HepG2 (cell line): ENCODE results near the gene UBE2O. TPM values are rescaled to one million over a fixed set of nuclear protein-coding genes. Genes with fewer than 3 reads are reported as not detected.

ENCODE experiments used
- GFI1 ChIP-seq: sonication (generic); formaldehyde crosslinking; IDR thresholded peaks from 2 replicates; pipeline ENCODE4 v1.5.0; 2020; ENCODE audit warnings: missing genetic modification reagents, mild to moderate bottlenecking, borderline replicate concordance
- GMEB1 ChIP-seq: sonication (generic); formaldehyde crosslinking; IDR thresholded peaks from 2 replicates; pipeline ENCODE4 v1.5.1; 2020; ENCODE audit warnings: missing genetic modification reagents, mild to moderate bottlenecking, borderline replicate concordance
- HES4 ChIP-seq: sonication (generic); formaldehyde crosslinking; IDR thresholded peaks from 2 replicates; pipeline ENCODE4 v1.9.0; 2021; ENCODE audit warnings: mild to moderate bottlenecking, missing genetic modification reagents, borderline replicate concordance
- IRF9 ChIP-seq: sonication (generic); formaldehyde crosslinking; IDR thresholded peaks from 2 replicates; pipeline ENCODE4 v1.8.0; 2022; ENCODE audit warnings: missing genetic modification reagents, mild to moderate bottlenecking, borderline replicate concordance
- KDM1A ChIP-seq: IDR thresholded peaks from 2 replicates; pipeline ENCODE4 v1.6.1; 2016; ENCODE audit warnings: missing compliant biosample characterization
- KDM3A ChIP-seq: IDR thresholded peaks from 2 replicates; pipeline ENCODE4 v1.6.1; 2018; ENCODE audit warnings: low read depth, missing compliant biosample characterization
- LCORL ChIP-seq, 2 experiments: fragments of 450-650 bp in 1 of 2; sonication (generic) in 1 of 2; formaldehyde crosslinking in 1 of 2; IDR thresholded peaks; 2 replicates each; pipeline versions ENCODE4 v1.5.0 to v1.6.1; 2017 to 2020; ENCODE audit warnings: antibody characterized with exemption in 1 of 2, missing genetic modification reagents in 1 of 2
- MAZ ChIP-seq, 2 experiments: sonication (generic) in 1 of 2; formaldehyde crosslinking in 1 of 2; IDR thresholded peaks; 2 replicates each; pipeline versions ENCODE4 v1.5.0 to v1.6.1; 2012 to 2020; ENCODE audit warnings: low read depth in 2 of 2, mild to moderate bottlenecking in 2 of 2, borderline replicate concordance in 1 of 2, improper control_type of control experiment in 1 of 2, low read length in 1 of 2, missing genetic modification reagents in 1 of 2, moderate library complexity in 1 of 2
- NFE2L2 ChIP-seq: fragments of 150-350 bp; IDR thresholded peaks from 2 replicates; pipeline ENCODE4 v1.6.1; 2014; ENCODE audit warnings: low read length
- PHF8 ChIP-seq: sonication (generic); formaldehyde crosslinking; IDR thresholded peaks from 2 replicates; pipeline ENCODE4 v1.5.0; 2020; ENCODE audit warnings: missing genetic modification reagents
- RAD21 ChIP-seq: fragments of 450-650 bp; formaldehyde crosslinking; IDR thresholded peaks from 2 replicates; pipeline ENCODE4 v1.5.0; 2020; ENCODE audit warnings: mild to moderate bottlenecking
- REXO4 ChIP-seq: sonication (generic); formaldehyde crosslinking; IDR thresholded peaks from 2 replicates; pipeline ENCODE4 v1.8.0; 2022; ENCODE audit warnings: missing genetic modification reagents, mild to moderate bottlenecking, borderline replicate concordance
- ZGPAT ChIP-seq: IDR thresholded peaks from 2 replicates; pipeline ENCODE4 v1.6.1; 2016; ENCODE audit warnings: mild to moderate bottlenecking
- ZNF512 ChIP-seq: sonication (generic); formaldehyde crosslinking; IDR thresholded peaks from 2 replicates; pipeline ENCODE4 v1.4.0; 2020; ENCODE audit warnings: mild to moderate bottlenecking, missing genetic modification reagents
- ZNF687 ChIP-seq: sonication (generic); formaldehyde crosslinking; IDR thresholded peaks from 2 replicates; pipeline ENCODE4 v1.5.1; 2020; ENCODE audit warnings: mild to moderate bottlenecking, missing genetic modification reagents, moderate library complexity
- polyA plus RNA-seq, 8 experiments: library from polyadenylated mRNA; depleted of rRNA in 3 of 8; stranded (reverse) in 7 of 8; unstranded in 1 of 8; fragments of >200 nt; fragmentation: Illumina TruSeq in 4 of 8; extraction: Trizol in 4 of 8; gene quantifications; 2 replicates each; pipeline versions ENCODE4 v1.2.1 to v1.2.3, GENCODE V29; 2011 to 2016; ENCODE audit warnings: low read depth in 4 of 8, missing spikeins in 1 of 8, mixed read lengths in 1 of 8; ENCODE audit not compliant: insufficient read depth in 1 of 8
- total RNA-seq, 5 experiments: library from RNA; depleted of rRNA; stranded (reverse); fragments of >200 nt; fragmentation: Illumina TruSeq; extraction: Trizol; gene quantifications; 2 replicates each; pipeline ENCODE4 v1.2.3, GENCODE V29; 2016; ENCODE audit warnings: low read depth in 1 of 5

UBE2O gene
- total and polyA plus RNA-seq, 2 of the 13 experiments (the other 11 are each of a cell fraction or from before 2014, with no cell fraction given): 21.5 to 23.5 TPM

- TF ChIP-seq HES4 (CRISPR knock-in tag): no peak
- no peak for TF ChIP-seq IRF9
- TF ChIP-seq GMEB1: 0 out of 2 replicates have a peak, but pooled peaks have one; percentile 46
- no peak for TF ChIP-seq LCORL (IDR thresholded peaks at IDR 0.05)
- peak; percentile 61; the same call in 1 of the 2 replicates for TF ChIP-seq LCORL (CRISPR knock-in tag; IDR thresholded peaks at IDR 0.05)
- no peak for TF ChIP-seq GFI1 (CRISPR knock-in tag)
- TF ChIP-seq REXO4 (CRISPR knock-in tag): no peak
- TF ChIP-seq ZNF512 (CRISPR knock-in tag): no peak
- TF ChIP-seq ZGPAT: no peak
- no peak for TF ChIP-seq NFE2L2
- no peak for TF ChIP-seq PHF8
- TF ChIP-seq ZNF687 (CRISPR knock-in tag): 0 out of 2 replicates have a peak, but pooled peaks have one; percentile 24
- no peak for TF ChIP-seq MAZ (IDR thresholded peaks at IDR 0.05; ENCODE audit: borderline replicate concordance, low read depth, low read length)
- no peak for TF ChIP-seq MAZ (CRISPR knock-in tag; IDR thresholded peaks at IDR 0.05; ENCODE audit: low read depth)
- TF ChIP-seq KDM3A (CRISPR knock-in tag): no peak; the same call in 1 of the 2 replicates
- peak; percentile 87 for TF ChIP-seq RAD21 (CRISPR knock-in tag)
- 0 out of 2 replicates have a peak, but pooled peaks have one; percentile 30 for TF ChIP-seq KDM1A (CRISPR knock-in tag)
Measured at GRCh38 chr17:76408037-76408849, 44.7 kb downstream of the UBE2O start (continued).
